Stimulated activated memory B cell treated with anti-CD40 and anti-IgM and Interleukin-4, amounts not matched to agents 10 μg/mL and 1 μg/mL and 100 μg/mL, for 72 hours (primary cell): Measurements from ENCODE around the gene ICAM4.

ENCODE experiments used
- ATAC-seq: fragments of 150-1000 bp; cut with Tn5 transposase; 2 replicates; pipeline ENCODE4 v1.10.0; 2021
- H3K27ac Mint-ChIP-seq: one replicate; pipeline ENCODE4 v1.8.0; 2022; ENCODE audit warnings: mild to moderate bottlenecking, mixed read lengths
- H3K27me3 Mint-ChIP-seq: one replicate; pipeline ENCODE4 v1.8.0; 2022; ENCODE audit warnings: mixed read lengths
- H3K36me3 Mint-ChIP-seq: one replicate; pipeline ENCODE4 v1.8.0; 2022; ENCODE audit warnings: mixed read lengths
- H3K4me1 Mint-ChIP-seq: one replicate; pipeline ENCODE4 v1.8.0; 2022; ENCODE audit warnings: mixed read lengths
- H3K4me3 Mint-ChIP-seq: one replicate; pipeline ENCODE4 v1.8.0; 2022; ENCODE audit warnings: mild to moderate bottlenecking, moderate library complexity, mixed read lengths
- H3K9me3 Mint-ChIP-seq: one replicate; pipeline ENCODE4 v1.8.0; 2022; ENCODE audit warnings: mixed read lengths

ICAM4 gene

GRCh38 chr19:10292789-10293636 lies 6.3 kb downstream of the ICAM4 start:
- peaks cover 3% of the 10 kb centered on the region for H3K9me3 Mint-ChIP-seq
- peaks cover 73% of the 10 kb centered on the region for H3K27me3 Mint-ChIP-seq
- peaks cover 5% of the 10 kb centered on the region for H3K36me3 Mint-ChIP-seq
- peaks cover 60% of the 10 kb centered on the region for H3K4me1 Mint-ChIP-seq
- H3K27ac Mint-ChIP-seq = peak overlapping the region; percentile 1
- no peak for ATAC-seq
- peak overlapping the region; percentile 19 for H3K4me3 Mint-ChIP-seq

GRCh38 chr19:10293637-10294367 lies 7.0 kb downstream of the ICAM4 start:
- peaks cover 66% of the 10 kb centered on the region for H3K27me3 Mint-ChIP-seq
- H3K27ac Mint-ChIP-seq = peak overlapping the region; percentile 6
- no peak overlapping the region for H3K4me3 Mint-ChIP-seq
- H3K36me3 Mint-ChIP-seq = peaks cover 5% of the 10 kb centered on the region
- peaks cover 53% of the 10 kb centered on the region for H3K4me1 Mint-ChIP-seq
- H3K9me3 Mint-ChIP-seq = peaks cover 3% of the 10 kb centered on the region
- no peak for ATAC-seq

- ATAC-seq = no peak
- peaks cover 5% of the 10 kb centered on the region for H3K36me3 Mint-ChIP-seq
- H3K4me1 Mint-ChIP-seq = peaks cover 48% of the 10 kb centered on the region
- peak overlapping the region; percentile 26 for H3K4me3 Mint-ChIP-seq
- peaks cover 3% of the 10 kb centered on the region for H3K9me3 Mint-ChIP-seq
- peaks cover 61% of the 10 kb centered on the region for H3K27me3 Mint-ChIP-seq
- H3K27ac Mint-ChIP-seq = peak overlapping the region; percentile 6
These were observed 7.6 kb downstream of the ICAM4 start for GRCh38 chr19:10294368-10294697.

- peak overlapping the region; percentile 17 for H3K27ac Mint-ChIP-seq
- ATAC-seq = peak; percentile 78
- H3K36me3 Mint-ChIP-seq = peaks cover 5% of the 10 kb centered on the region
- peaks cover 54% of the 10 kb centered on the region for H3K27me3 Mint-ChIP-seq
- peaks cover 47% of the 10 kb centered on the region for H3K4me1 Mint-ChIP-seq
- peaks cover 3% of the 10 kb centered on the region for H3K9me3 Mint-ChIP-seq
- peak overlapping the region; percentile 71 for H3K4me3 Mint-ChIP-seq
These were observed 8.6 kb downstream of the ICAM4 start for GRCh38 chr19:10295305-10295846.

- H3K9me3 Mint-ChIP-seq = peaks cover 3% of the 10 kb centered on the region
- no peak for ATAC-seq
- H3K36me3 Mint-ChIP-seq = peaks cover 5% of the 10 kb centered on the region
- H3K4me1 Mint-ChIP-seq = peaks cover 41% of the 10 kb centered on the region
- peak overlapping the region; percentile 17 for H3K27ac Mint-ChIP-seq
- H3K27me3 Mint-ChIP-seq = peaks cover 47% of the 10 kb centered on the region
- H3K4me3 Mint-ChIP-seq = peak overlapping the region; percentile 71
These were observed 9.3 kb downstream of the ICAM4 start for GRCh38 chr19:10295847-10296591.

GRCh38 chr19:10299545-10300458 lies 13.0 kb downstream of the ICAM4 start:
- Mint-ChIP-seq H3K4me1 (peaks cover 15% of the 10 kb centered on the region), H3K27me3 (peaks cover 12% of the 10 kb centered on the region), H3K9me3 (no peaks in the 10 kb centered on the region), H3K27ac (peak overlapping the region; percentile 28), H3K36me3 (peaks cover 9% of the 10 kb centered on the region), H3K4me3 (no peak overlapping the region)
- peak; percentile 42 for ATAC-seq

- H3K4me3 Mint-ChIP-seq = no peak overlapping the region
- H3K27me3 Mint-ChIP-seq = no peaks in the 10 kb centered on the region
- H3K4me1 Mint-ChIP-seq = peaks cover 8% of the 10 kb centered on the region
- H3K9me3 Mint-ChIP-seq = no peaks in the 10 kb centered on the region
- H3K27ac Mint-ChIP-seq = no peak overlapping the region
- H3K36me3 Mint-ChIP-seq = peaks cover 24% of the 10 kb centered on the region
- no peak for ATAC-seq
These were observed 18.5 kb downstream of the ICAM4 start for GRCh38 chr19:10305139-10305806.

- H3K9me3 Mint-ChIP-seq = no peaks in the 10 kb centered on the region
- ATAC-seq = no peak
- no peak overlapping the region for H3K27ac Mint-ChIP-seq
- no peak overlapping the region for H3K4me3 Mint-ChIP-seq
- no peaks in the 10 kb centered on the region for H3K27me3 Mint-ChIP-seq
- peaks cover 26% of the 10 kb centered on the region for H3K36me3 Mint-ChIP-seq
- peaks cover 8% of the 10 kb centered on the region for H3K4me1 Mint-ChIP-seq
These were observed 19.6 kb downstream of the ICAM4 start for GRCh38 chr19:10306327-10306726.

GRCh38 chr19:10309423-10309822 lies 22.7 kb downstream of the ICAM4 start, which contains the start of gene ZGLP1:
TSS of gene ZGLP1 (minus strand) at chr19:10309815.
- Mint-ChIP-seq H3K27me3 (no peaks in the 10 kb centered on the region), H3K27ac (no peak within 1 kb of the TSS), H3K9me3 (no peaks in the 10 kb centered on the region), H3K4me3 (no peak within 1 kb of the TSS), H3K4me1 (peaks cover 12% of the 10 kb centered on the region), H3K36me3 (peaks cover 26% of the 10 kb centered on the region)
- no peak for ATAC-seq

- Mint-ChIP-seq H3K36me3 (peaks cover 37% of the 10 kb centered on the region), H3K27ac (peak within 1 kb of the TSS; percentile 72), H3K9me3 (no peaks in the 10 kb centered on the region), H3K27me3 (no peaks in the 10 kb centered on the region), H3K4me1 (peaks cover 28% of the 10 kb centered on the region), H3K4me3 (peak within 1 kb of the TSS; percentile 90)
- ATAC-seq = peak; percentile 88
These were observed 28.8 kb downstream of the ICAM4 start, which contains the start of gene FDX2 for GRCh38 chr19:10315335-10316214. TSS of gene FDX2 (minus strand) at chr19:10316015. CDS start at chr19:10315996, 19 bp downstream.

GRCh38 chr19:10316229-10317044 lies 29.7 kb downstream of the ICAM4 start:
- Mint-ChIP-seq H3K36me3 (peaks cover 37% of the 10 kb centered on the region), H3K27me3 (no peaks in the 10 kb centered on the region), H3K27ac (peak overlapping the region; percentile 72), H3K4me1 (peaks cover 28% of the 10 kb centered on the region), H3K4me3 (peak overlapping the region; percentile 90), H3K9me3 (no peaks in the 10 kb centered on the region)
- peak; percentile 9 for ATAC-seq

GRCh38 chr19:10317045-10317856 lies 30.5 kb downstream of the ICAM4 start:
- Mint-ChIP-seq H3K36me3 (peaks cover 44% of the 10 kb centered on the region), H3K27me3 (no peaks in the 10 kb centered on the region), H3K27ac (peak overlapping the region; percentile 72), H3K4me1 (peaks cover 28% of the 10 kb centered on the region), H3K9me3 (no peaks in the 10 kb centered on the region), H3K4me3 (no peak overlapping the region)
- no peak for ATAC-seq
